Measurements from ENCODE around the gene SMIM5. TPM values are rescaled to one million over a fixed set of nuclear protein-coding genes. Genes with fewer than 3 reads are reported as not detected.

The SMIM5 gene
- total RNA-seq, 1 experiment from 2014 or later = 0.09 TPM

- Mint-ChIP-seq H3K9me3 (ENCODE audit: unreplicated experiment) (no peaks in the 10 kb centered on the region), H3K27ac (ENCODE audit: low read depth, unreplicated experiment) (peak overlapping the region; percentile 55), H3K36me3 (ENCODE audit: insufficient read depth, unreplicated experiment) (peaks cover 19% of the 10 kb centered on the region), H3K4me3 (ENCODE audit: unreplicated experiment) (peak overlapping the region; percentile 19), H3K27me3 (ENCODE audit: insufficient read depth, unreplicated experiment) (no peaks in the 10 kb centered on the region), H3K4me1 (ENCODE audit: insufficient read depth, unreplicated experiment) (peaks cover 10% of the 10 kb centered on the region)
- DNase-seq (ENCODE audit: unreplicated experiment) = peak; percentile 91
- CTCF ChIA-PET = interaction anchor here (0.6 to 3.9 kb wide), 55 partner anchors 8 to 621 kb away, joined by 3 to 75 read pairs (median 4); partner anchors contain the start of genes GALK1, ITGB4 and TSEN54
- TF ChIP-seq CTCF (IDR thresholded peaks at IDR 0.05; ENCODE audit: unreplicated experiment) = peak; percentile 46
- BruUV-seq (replicated peaks) = no TSS peak
- intact Hi-C loops (cut with micrococcal nuclease) = loop anchor here (1.0 to 10.0 kb wide), 2 partner anchors 115 to 209 kb away; no protein-coding TSS in a partner anchor
- POLR2A ChIA-PET = interaction anchor here (0.6 to 2.7 kb wide), 16 partner anchors 8 to 244 kb away, joined by 3 to 15 read pairs (median 4); partner anchors contain the start of genes GALK1, ITGB4, RECQL5 and SAP30BP
Measured at GRCh38 chr17:75633486-75634375, 497 bp downstream of the SMIM5 start.

GRCh38 chr17:75634376-75634740 is 1.1 kb downstream of the SMIM5 start:
- no peak overlapping the region for H3K4me3 Mint-ChIP-seq (ENCODE audit: unreplicated experiment)
- H3K9me3 Mint-ChIP-seq (ENCODE audit: unreplicated experiment) = no peaks in the 10 kb centered on the region
- H3K27ac Mint-ChIP-seq (ENCODE audit: low read depth, unreplicated experiment) = peak overlapping the region; percentile 55
- no peak for TF ChIP-seq CTCF (IDR thresholded peaks at IDR 0.05; ENCODE audit: unreplicated experiment)
- DNase-seq (ENCODE audit: unreplicated experiment) = no peak
- peaks cover 19% of the 10 kb centered on the region for H3K36me3 Mint-ChIP-seq (ENCODE audit: insufficient read depth, unreplicated experiment)
- H3K27me3 Mint-ChIP-seq (ENCODE audit: insufficient read depth, unreplicated experiment) = no peaks in the 10 kb centered on the region
- intact Hi-C loops (cut with micrococcal nuclease) = loop anchor here (10.0 kb wide), 1 partner anchor 210 kb away; no protein-coding TSS in a partner anchor
- CTCF ChIA-PET = interaction anchor here (0.6 to 3.9 kb wide), 25 partner anchors 8 to 242 kb away, joined by 3 to 75 read pairs (median 8); a partner anchor contains a TSS
- BruUV-seq (replicated peaks) = no TSS peak
- H3K4me1 Mint-ChIP-seq (ENCODE audit: insufficient read depth, unreplicated experiment) = peaks cover 10% of the 10 kb centered on the region
- POLR2A ChIA-PET = interaction anchor here (0.6 to 2.7 kb wide), 8 partner anchors 10 to 243 kb away, joined by 3 to 15 read pairs (median 6); partner anchors contain the start of genes RECQL5 and SAP30BP

- POLR2A ChIA-PET = interaction anchor here (0.6 to 2.7 kb wide), 3 partner anchors 11 to 33 kb away, joined by 3 to 15 read pairs (median 13); no protein-coding TSS in a partner anchor
- no peak overlapping the region for H3K27ac Mint-ChIP-seq (ENCODE audit: low read depth, unreplicated experiment)
- DNase-seq (ENCODE audit: unreplicated experiment) = no peak
- intact Hi-C loops (cut with micrococcal nuclease) = loop anchor here (10.0 kb wide), 1 partner anchor 210 kb away; no protein-coding TSS in a partner anchor
- H3K36me3 Mint-ChIP-seq (ENCODE audit: insufficient read depth, unreplicated experiment) = peaks cover 19% of the 10 kb centered on the region
- no peaks in the 10 kb centered on the region for H3K27me3 Mint-ChIP-seq (ENCODE audit: insufficient read depth, unreplicated experiment)
- peaks cover 10% of the 10 kb centered on the region for H3K4me1 Mint-ChIP-seq (ENCODE audit: insufficient read depth, unreplicated experiment)
- CTCF ChIA-PET = interaction anchor here (0.6 to 3.9 kb wide), 8 partner anchors 11 to 268 kb away, joined by 3 to 75 read pairs (median 15); a partner anchor contains a TSS
- no peak overlapping the region for H3K4me3 Mint-ChIP-seq (ENCODE audit: unreplicated experiment)
- no TSS peak for BruUV-seq (replicated peaks)
- TF ChIP-seq CTCF (IDR thresholded peaks at IDR 0.05; ENCODE audit: unreplicated experiment) = no peak
- no peaks in the 10 kb centered on the region for H3K9me3 Mint-ChIP-seq (ENCODE audit: unreplicated experiment)
Measured at GRCh38 chr17:75634754-75635609, 1.7 kb downstream of the SMIM5 start.

Measured in MCF 10A (cell line).